Effector CD8-positive, alpha-beta T cell (primary cell): ENCODE data around the gene TLCD5.
A peak's percentile ranks its signal among the peaks of the same experiment; 100 is the strongest.

ENCODE experiments used
- DNase-seq: peaks from one replicate; lab custom pipeline; 2025; lab: John Stamatoyannopoulos, UW

TLCD5 gene

GRCh38 chr11:120308081-120308480 is 17.0 kb upstream of the TLCD5 start:
- no peak for DNase-seq

GRCh38 chr11:120310870-120311269 is 14.2 kb upstream of the TLCD5 start:
- no peak for DNase-seq

- no peak for DNase-seq
These were observed 10.2 kb upstream of the TLCD5 start for GRCh38 chr11:120314861-120315260.

GRCh38 chr11:120316880-120317688 is 8.0 kb upstream of the TLCD5 start:
- no peak for DNase-seq

- no peak for DNase-seq
These were observed 7.2 kb upstream of the TLCD5 start for GRCh38 chr11:120317689-120318480.

GRCh38 chr11:120318906-120319305 is 6.2 kb upstream of the TLCD5 start:
- DNase-seq: no peak

- no peak for DNase-seq
These were observed 1.1 kb downstream of the TLCD5 start for GRCh38 chr11:120326228-120326627.

- DNase-seq: no peak
These were observed 1.8 kb downstream of the TLCD5 start for GRCh38 chr11:120326845-120327281.

- DNase-seq: no peak
These were observed 2.2 kb downstream of the TLCD5 start for GRCh38 chr11:120327311-120327710.

GRCh38 chr11:120329556-120329955 is 4.5 kb downstream of the TLCD5 start:
- DNase-seq: no peak

GRCh38 chr11:120330045-120330444 is 4.9 kb downstream of the TLCD5 start:
- no peak for DNase-seq

GRCh38 chr11:120331301-120331996 is 6.3 kb downstream of the TLCD5 start:
- DNase-seq: no peak

- no peak for DNase-seq
These were observed 8.0 kb downstream of the TLCD5 start for GRCh38 chr11:120332822-120333716.

GRCh38 chr11:120333801-120334200 is 8.7 kb downstream of the TLCD5 start:
- no peak for DNase-seq

GRCh38 chr11:120334332-120334731 is 9.2 kb downstream of the TLCD5 start:
- DNase-seq: no peak

GRCh38 chr11:120334894-120335462 is 9.9 kb downstream of the TLCD5 start:
- DNase-seq: peak; percentile 31

GRCh38 chr11:120335556-120335907 is 10.4 kb downstream of the TLCD5 start:
- no peak for DNase-seq

GRCh38 chr11:120335908-120336640 is 11.0 kb downstream of the TLCD5 start, which contains the start of gene ARHGEF12:
Gene ARHGEF12, plus strand, starts transcription at chr11:120336413. Its CDS starts 831 bp downstream, at chr11:120337244.
- DNase-seq: peak; percentile 30

- DNase-seq: no peak
These were observed 11.7 kb downstream of the TLCD5 start for GRCh38 chr11:120336641-120337354.
